Liver (tissue), 2 donors: ENCODE results near the gene PKNOX1.

Experiments used
- MAX ChIP-seq: IDR thresholded peaks from 2 replicates; pipeline ENCODE4 v1.6.1; 2016; ENCODE audit warnings: antibody characterized with exemption
- SP1 ChIP-seq: IDR thresholded peaks from 2 replicates; pipeline ENCODE4 v1.6.1; 2018; ENCODE audit warnings: antibody characterized with exemption, mild to moderate bottlenecking
- donor health status: healthy.

- TF ChIP-seq SP1 (no peak), MAX (no peak)
These were observed 42.7 kb upstream of the PKNOX1 start for GRCh38 chr21:42931560-42932235.
